Measurements from ENCODE around the gene C1orf35.

C1orf35 gene

DNA sequence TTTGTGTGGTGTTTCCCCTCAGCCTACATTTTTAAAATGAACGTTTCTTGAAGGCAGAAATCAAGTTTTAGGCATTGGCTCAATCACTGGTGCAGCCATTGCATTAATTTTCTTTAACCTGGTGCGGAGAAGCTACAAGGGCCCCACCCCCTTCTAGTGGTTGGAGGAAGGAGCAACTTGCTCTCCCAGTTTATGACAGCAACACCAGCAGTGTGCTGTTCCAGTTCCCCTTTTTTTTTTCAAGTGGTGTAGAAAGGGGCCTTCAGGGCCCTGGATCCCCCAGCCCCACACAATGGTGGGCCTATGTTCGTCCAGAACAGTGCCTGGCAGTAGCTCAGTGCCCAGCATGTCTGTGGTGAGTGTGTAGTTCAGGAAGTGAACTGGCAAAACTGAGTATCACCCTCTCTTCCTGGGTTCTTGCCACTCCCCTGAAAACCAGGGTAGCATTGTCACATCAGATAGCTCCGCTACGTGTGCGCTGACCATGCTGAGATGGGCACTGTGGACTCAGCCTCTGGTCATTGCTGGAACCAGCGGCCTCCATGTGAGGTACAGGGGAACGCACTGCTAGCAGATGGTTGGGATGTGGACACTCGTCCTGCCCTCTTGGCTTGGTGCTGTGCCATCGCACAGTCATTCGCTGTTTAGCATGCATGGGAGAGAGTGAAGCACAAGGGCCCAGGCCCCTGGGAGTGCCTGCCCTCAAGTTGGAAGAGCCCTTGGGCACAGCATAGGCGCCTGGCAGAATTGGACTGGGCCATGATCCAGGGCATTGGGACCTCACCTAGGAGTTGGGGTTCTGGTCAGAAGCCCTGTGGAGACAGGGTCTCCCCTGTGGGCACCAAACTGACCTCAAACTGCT, 13.4 kb downstream of the C1orf35 start:
- Histone ChIP-seq H3K4me3 (ENCODE audit: low read depth in 1 of 5, low read length in 5 of 5) (peak overlapping the region in 3 of 5 donors; percentile 0 to 52 (median 7)), H3K4me1 (ENCODE audit: control insufficient read depth in 5 of 5, insufficient read depth in 5 of 5, low read length in 5 of 5) (peaks cover 34 to 87% (median 85%) of the 10 kb centered on the region in 5 donors), H3K36me3 (ENCODE audit: control insufficient read depth in 5 of 5, insufficient read depth in 5 of 5, low read length in 5 of 5) (peaks cover 0 to 20% (median 14%) of the 10 kb centered on the region in 5 donors), H3K27me3 (ENCODE audit: control insufficient read depth in 5 of 5, insufficient read depth in 4 of 5, low read length in 5 of 5) (no peaks in the 10 kb centered on the region), H3K9ac (ENCODE audit: low read length in 5 of 5) (peak overlapping the region in 1 of 5 donors; percentile 9), H3K27ac (ENCODE audit: low read depth, low read length) (no peak overlapping the region), H3K9me3 (ENCODE audit: control insufficient read depth in 5 of 5, low read length in 5 of 5) (peaks cover 3 to 10% (median 5%) of the 10 kb centered on the region in 5 donors)

DNA sequence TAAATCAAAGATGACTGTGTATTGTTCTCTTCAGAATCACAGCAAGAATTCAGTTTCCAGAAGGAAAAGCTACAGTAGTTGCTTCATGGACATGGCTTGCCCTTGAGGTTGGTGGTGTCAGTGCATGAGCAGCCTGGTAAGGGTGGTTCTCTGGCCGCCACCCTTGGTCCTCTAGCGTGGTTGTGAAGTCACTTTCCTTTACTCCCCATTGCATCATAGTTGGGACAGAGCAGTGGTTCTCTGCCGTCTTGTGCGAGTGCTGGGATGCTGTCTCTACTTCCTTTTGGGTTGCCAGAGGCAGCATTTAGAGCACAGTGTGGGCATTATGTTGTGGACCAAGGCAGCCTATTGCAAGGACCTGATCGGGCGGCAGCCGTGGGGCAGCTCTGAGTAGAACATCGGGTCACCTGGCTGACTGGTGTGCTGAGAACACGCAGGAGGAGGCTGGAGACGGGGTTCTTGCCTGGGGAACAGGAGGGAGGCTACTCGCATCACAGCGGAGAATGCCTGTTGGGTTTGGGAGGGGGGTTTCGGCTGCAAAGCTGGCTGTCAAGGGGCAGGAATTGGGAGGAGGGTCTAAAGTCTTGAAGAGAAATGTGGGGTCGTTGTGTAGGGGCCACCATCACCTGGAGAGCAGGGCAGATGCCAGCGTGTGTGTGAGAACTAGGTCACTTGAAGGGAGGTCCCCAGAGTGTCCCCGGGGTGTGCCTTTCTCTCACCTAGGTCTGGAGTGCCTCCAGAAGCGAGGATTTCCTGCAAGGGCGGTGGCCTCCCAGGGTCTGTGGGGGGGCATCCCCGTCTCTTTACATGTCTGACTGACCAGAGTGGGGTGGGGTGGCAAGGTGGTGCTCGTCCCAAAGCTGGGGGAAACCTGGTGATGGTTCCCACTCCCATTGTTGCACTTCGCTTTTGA, 14.3 kb downstream of the C1orf35 start:
- Histone ChIP-seq H3K27ac (ENCODE audit: low read depth, low read length) (peak overlapping the region; percentile 69), H3K4me3 (ENCODE audit: low read depth in 1 of 5, low read length in 5 of 5) (peak overlapping the region in 2 of 5 donors; percentile 8 to 36), H3K36me3 (ENCODE audit: control insufficient read depth in 5 of 5, insufficient read depth in 5 of 5, low read length in 5 of 5) (peaks cover 0 to 20% (median 11%) of the 10 kb centered on the region in 5 donors)

DNA sequence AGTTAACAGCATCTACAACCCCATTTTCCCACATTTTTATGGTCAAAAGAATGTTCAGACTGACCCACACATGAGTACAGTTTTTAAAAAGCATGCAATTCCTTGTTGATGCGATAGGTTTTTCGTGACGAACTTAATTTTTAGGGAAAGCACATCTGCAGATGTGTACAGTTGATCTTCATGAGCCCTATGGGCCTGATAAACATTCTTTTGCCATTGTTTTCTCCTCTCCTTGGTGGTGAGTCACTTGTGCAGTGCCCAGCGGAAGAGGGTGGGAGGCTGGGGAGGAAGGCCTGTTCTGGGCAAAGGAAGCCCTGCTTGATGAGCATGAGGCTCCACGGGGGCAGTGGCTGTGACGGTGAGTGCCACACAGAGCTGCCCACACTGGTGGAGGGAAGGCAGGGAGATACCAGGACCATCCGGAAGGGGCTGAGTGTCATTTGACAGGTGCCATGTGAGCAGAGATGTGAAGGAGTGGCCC, 15.3 kb downstream of the C1orf35 start:
- H3K27ac ChIP-seq (ENCODE audit: low read depth, low read length) = peak overlapping the region; percentile 97
- H3K4me1 ChIP-seq (ENCODE audit: control insufficient read depth in 5 of 5, insufficient read depth in 5 of 5, low read length in 5 of 5) = peaks cover 38 to 97% (median 95%) of the 10 kb centered on the region in 5 donors
- H3K9ac ChIP-seq (ENCODE audit: low read length in 5 of 5) = peak overlapping the region in 2 of 5 donors; percentile 4 to 38
- peak overlapping the region in 4 of 5 donors; percentile 2 to 36 (median 32) for H3K4me3 ChIP-seq (ENCODE audit: low read depth in 1 of 5, low read length in 5 of 5)
- H3K27me3 ChIP-seq (ENCODE audit: control insufficient read depth in 5 of 5, insufficient read depth in 4 of 5, low read length in 5 of 5) = no peaks in the 10 kb centered on the region
- peaks cover 0 to 15% (median 9%) of the 10 kb centered on the region in 5 donors for H3K36me3 ChIP-seq (ENCODE audit: control insufficient read depth in 5 of 5, insufficient read depth in 5 of 5, low read length in 5 of 5)
- H3K9me3 ChIP-seq (ENCODE audit: control insufficient read depth in 5 of 5, low read length in 5 of 5) = no peaks in the 10 kb centered on the region

More for the DNA sequence above, 14.3 kb downstream of the C1orf35 start:
- Histone ChIP-seq H3K4me1 (ENCODE audit: control insufficient read depth in 5 of 5, insufficient read depth in 5 of 5, low read length in 5 of 5) (peaks cover 38 to 96% (median 94%) of the 10 kb centered on the region in 5 donors), H3K9ac (ENCODE audit: low read length in 5 of 5) (peak overlapping the region in 1 of 5 donors; percentile 9), H3K27me3 (ENCODE audit: control insufficient read depth in 5 of 5, insufficient read depth in 4 of 5, low read length in 5 of 5) (no peaks in the 10 kb centered on the region), H3K9me3 (ENCODE audit: control insufficient read depth in 5 of 5, low read length in 5 of 5) (peaks cover 0 to under 1% (median 0%) of the 10 kb centered on the region in 5 donors)

DNA sequence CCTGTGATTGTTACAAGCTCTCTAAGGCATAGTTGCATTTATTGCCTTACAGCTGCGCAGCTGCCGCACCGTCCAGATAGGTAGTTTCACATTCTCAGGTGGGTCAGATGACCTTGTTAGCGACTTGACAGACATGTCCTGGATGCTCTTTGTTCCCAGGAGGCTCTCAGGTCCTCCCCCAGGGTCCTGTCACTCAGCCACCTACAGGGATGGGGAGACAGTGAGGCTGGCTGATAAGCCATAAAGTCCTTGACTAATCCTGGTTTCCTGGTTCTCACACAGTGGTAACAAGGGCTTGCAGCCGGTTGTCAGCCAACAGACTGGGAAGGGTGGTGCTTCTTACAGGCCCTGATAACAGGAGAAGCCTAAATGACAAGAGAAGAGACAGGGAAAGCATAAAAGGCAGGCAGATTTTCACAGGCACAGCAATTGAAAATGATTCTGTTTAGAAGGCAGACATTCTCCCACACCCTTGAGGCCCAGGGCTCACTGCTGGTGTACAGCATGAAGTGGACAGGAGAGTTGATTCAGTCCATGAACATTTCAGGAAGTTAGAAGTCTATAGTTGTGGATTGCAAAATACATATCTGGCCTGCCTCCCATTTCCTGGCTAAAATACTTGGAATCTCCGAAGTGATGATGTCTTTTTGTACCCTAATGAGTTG, 17.7 kb downstream of the C1orf35 start:
- H3K27me3 ChIP-seq (ENCODE audit: control insufficient read depth in 5 of 5, insufficient read depth in 4 of 5, low read length in 5 of 5) = no peaks in the 10 kb centered on the region
- peaks cover 33 to 87% (median 81%) of the 10 kb centered on the region in 5 donors for H3K4me1 ChIP-seq (ENCODE audit: control insufficient read depth in 5 of 5, insufficient read depth in 5 of 5, low read length in 5 of 5)
- peak overlapping the region; percentile 97 for H3K27ac ChIP-seq (ENCODE audit: low read depth, low read length)
- H3K4me3 ChIP-seq (ENCODE audit: low read depth in 1 of 5, low read length in 5 of 5) = peak overlapping the region; percentile 20 to 100 (median 92)
- no peaks in the 10 kb centered on the region for H3K9me3 ChIP-seq (ENCODE audit: control insufficient read depth in 5 of 5, low read length in 5 of 5)
- peaks cover 0 to 6% (median 5%) of the 10 kb centered on the region in 5 donors for H3K36me3 ChIP-seq (ENCODE audit: control insufficient read depth in 5 of 5, insufficient read depth in 5 of 5, low read length in 5 of 5)
- peak overlapping the region in 4 of 5 donors; percentile 17 to 66 (median 56) for H3K9ac ChIP-seq (ENCODE audit: low read length in 5 of 5)

DNA sequence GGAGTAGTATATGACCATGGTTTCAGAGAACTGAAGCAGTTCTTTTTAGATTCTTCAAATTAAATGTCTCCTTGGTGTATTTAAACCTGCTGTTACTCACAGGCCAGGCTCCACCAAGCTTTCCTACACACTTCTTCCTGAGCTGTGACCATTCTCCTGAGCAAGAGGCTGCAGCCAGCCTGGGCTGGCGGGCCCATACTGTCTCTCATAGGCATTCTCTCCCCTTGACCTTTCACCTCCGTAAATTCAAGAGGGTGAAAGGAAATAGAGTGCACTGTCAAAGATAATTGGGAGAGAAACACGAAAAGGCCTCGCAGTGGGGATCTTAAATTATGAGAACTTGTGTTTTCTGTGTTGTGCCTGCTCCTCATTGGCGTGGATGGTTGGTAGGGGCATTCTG, 18.3 kb downstream of the C1orf35 start:
- Histone ChIP-seq H3K9me3 (ENCODE audit: control insufficient read depth in 5 of 5, low read length in 5 of 5) (no peaks in the 10 kb centered on the region), H3K4me1 (ENCODE audit: control insufficient read depth in 5 of 5, insufficient read depth in 5 of 5, low read length in 5 of 5) (peaks cover 27 to 80% (median 75%) of the 10 kb centered on the region in 5 donors), H3K36me3 (ENCODE audit: control insufficient read depth in 5 of 5, insufficient read depth in 5 of 5, low read length in 5 of 5) (peaks cover 0 to 6% (median 5%) of the 10 kb centered on the region in 5 donors), H3K27me3 (ENCODE audit: control insufficient read depth in 5 of 5, insufficient read depth in 4 of 5, low read length in 5 of 5) (no peaks in the 10 kb centered on the region), H3K9ac (ENCODE audit: low read length in 5 of 5) (peak overlapping the region in 4 of 5 donors; percentile 9 to 66 (median 56)), H3K27ac (ENCODE audit: low read depth, low read length) (peak overlapping the region; percentile 97), H3K4me3 (ENCODE audit: low read depth in 1 of 5, low read length in 5 of 5) (peak overlapping the region; percentile 20 to 100 (median 92))

DNA sequence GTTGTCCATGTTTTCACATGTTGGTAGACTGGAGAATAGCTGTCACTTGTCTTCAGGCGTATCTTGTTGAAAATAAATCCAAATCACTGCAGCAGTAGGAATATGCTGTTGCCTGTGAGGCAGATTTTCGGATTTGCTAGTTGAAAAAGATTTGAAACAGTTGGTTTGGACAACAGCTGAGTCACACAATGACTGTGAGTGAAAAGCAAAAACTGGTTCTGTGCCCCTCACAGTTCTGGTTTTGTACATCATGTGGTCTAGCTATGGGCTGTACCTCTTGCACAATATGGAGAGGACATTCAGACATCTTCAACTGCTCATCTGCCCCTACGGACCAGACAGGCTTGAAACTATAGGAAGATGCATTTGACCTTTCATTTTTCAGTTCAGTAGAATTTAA, 18.8 kb downstream of the C1orf35 start:
- peak overlapping the region; percentile 91 to 100 (median 93) for H3K4me3 ChIP-seq (ENCODE audit: low read depth in 1 of 5, low read length in 5 of 5)
- peaks cover 26 to 76% (median 70%) of the 10 kb centered on the region in 5 donors for H3K4me1 ChIP-seq (ENCODE audit: control insufficient read depth in 5 of 5, insufficient read depth in 5 of 5, low read length in 5 of 5)
- peak overlapping the region; percentile 64 to 99 (median 98) for H3K9ac ChIP-seq (ENCODE audit: low read length in 5 of 5)
- peak overlapping the region; percentile 97 for H3K27ac ChIP-seq (ENCODE audit: low read depth, low read length)
- H3K36me3 ChIP-seq (ENCODE audit: control insufficient read depth in 5 of 5, insufficient read depth in 5 of 5, low read length in 5 of 5) = peaks cover 0 to 6% (median 5%) of the 10 kb centered on the region in 5 donors
- no peaks in the 10 kb centered on the region for H3K27me3 ChIP-seq (ENCODE audit: control insufficient read depth in 5 of 5, insufficient read depth in 4 of 5, low read length in 5 of 5)
- no peaks in the 10 kb centered on the region for H3K9me3 ChIP-seq (ENCODE audit: control insufficient read depth in 5 of 5, low read length in 5 of 5)

DNA sequence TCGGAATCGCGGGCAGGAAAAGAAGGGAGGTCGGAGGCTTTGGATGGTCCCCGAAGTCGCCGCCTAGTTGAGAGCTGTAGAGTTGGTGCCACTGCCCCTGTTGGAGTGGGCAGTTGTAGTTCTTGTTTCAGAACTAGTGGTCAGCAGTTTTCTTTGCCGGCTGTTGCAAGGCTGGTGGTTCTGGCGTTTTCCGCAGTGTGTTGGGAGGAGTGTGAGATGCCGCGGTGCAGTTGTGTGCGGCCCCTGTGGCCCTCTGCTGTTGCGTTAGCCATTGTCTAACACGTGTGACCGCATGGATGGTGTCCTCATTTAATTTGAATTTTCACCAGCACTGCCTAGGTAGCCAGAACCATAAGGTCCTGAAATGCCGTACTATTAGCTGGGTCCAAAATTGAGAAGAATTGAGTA, 19.2 kb downstream of the C1orf35 start:
- H3K27ac ChIP-seq (ENCODE audit: low read depth, low read length) = peak overlapping the region; percentile 97
- no peaks in the 10 kb centered on the region for H3K9me3 ChIP-seq (ENCODE audit: control insufficient read depth in 5 of 5, low read length in 5 of 5)
- peaks cover 0 to 5% (median 4%) of the 10 kb centered on the region in 5 donors for H3K36me3 ChIP-seq (ENCODE audit: control insufficient read depth in 5 of 5, insufficient read depth in 5 of 5, low read length in 5 of 5)
- H3K4me3 ChIP-seq (ENCODE audit: low read depth in 1 of 5, low read length in 5 of 5) = peak overlapping the region; percentile 91 to 100 (median 93)
- H3K27me3 ChIP-seq (ENCODE audit: control insufficient read depth in 5 of 5, insufficient read depth in 4 of 5, low read length in 5 of 5) = no peaks in the 10 kb centered on the region
- H3K9ac ChIP-seq (ENCODE audit: low read length in 5 of 5) = peak overlapping the region; percentile 40 to 99 (median 98)
- H3K4me1 ChIP-seq (ENCODE audit: control insufficient read depth in 5 of 5, insufficient read depth in 5 of 5, low read length in 5 of 5) = peaks cover 25 to 71% (median 65%) of the 10 kb centered on the region in 5 donors

DNA sequence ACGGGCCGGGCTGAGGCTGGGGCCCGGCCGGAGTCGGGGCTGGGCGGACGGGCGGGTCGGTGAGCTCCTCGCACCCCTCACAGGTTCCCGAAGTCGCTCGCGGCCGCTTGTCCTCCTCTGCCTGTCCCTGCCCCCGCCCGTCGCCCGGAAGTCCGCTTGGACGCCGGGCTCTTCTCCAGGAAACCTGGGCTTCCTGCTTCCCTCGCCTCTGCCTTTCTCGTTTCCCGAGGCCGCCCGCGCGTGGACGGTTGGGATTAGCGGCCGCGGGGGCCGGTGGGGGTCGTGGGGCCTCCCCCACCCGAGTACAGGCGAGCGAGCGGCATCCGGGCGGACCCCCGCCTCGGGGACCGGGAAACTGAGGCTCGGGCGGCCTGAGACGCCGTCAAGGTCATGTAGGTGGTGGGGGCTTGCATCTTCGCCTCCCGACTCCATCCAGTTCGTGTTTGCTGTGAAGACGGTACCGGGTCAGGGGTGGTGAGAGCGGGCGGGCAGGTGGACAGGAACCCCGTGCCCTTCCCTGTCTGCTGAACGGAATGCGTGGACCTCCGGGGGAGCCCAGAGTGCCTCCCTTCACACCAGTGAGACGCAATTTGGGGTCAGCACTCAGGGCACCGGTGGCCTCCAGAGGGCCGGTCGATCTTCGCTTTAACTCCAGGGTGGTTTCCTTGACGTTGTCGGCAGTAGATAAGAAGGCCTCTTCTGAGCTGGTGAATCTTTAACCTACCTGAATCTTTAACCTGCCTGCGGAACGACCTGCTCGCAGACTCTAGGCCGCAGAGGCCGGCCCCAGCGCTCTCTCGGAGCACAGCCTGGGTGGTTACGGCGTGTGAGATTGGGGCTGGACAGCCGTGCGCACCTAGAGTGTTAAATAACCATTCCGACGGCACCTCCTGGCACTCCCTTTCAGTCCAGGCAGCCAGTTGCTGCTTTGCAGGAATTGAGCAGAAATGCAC, 19.9 kb downstream of the C1orf35 start:
- Histone ChIP-seq H3K9ac (ENCODE audit: low read length in 5 of 5) (peak overlapping the region; percentile 40 to 99 (median 98)), H3K27ac (ENCODE audit: low read depth, low read length) (peak overlapping the region; percentile 97), H3K4me1 (ENCODE audit: control insufficient read depth in 5 of 5, insufficient read depth in 5 of 5, low read length in 5 of 5) (peaks cover 20 to 64% (median 59%) of the 10 kb centered on the region in 5 donors), H3K27me3 (ENCODE audit: control insufficient read depth in 5 of 5, insufficient read depth in 4 of 5, low read length in 5 of 5) (no peaks in the 10 kb centered on the region), H3K9me3 (ENCODE audit: control insufficient read depth in 5 of 5, low read length in 5 of 5) (no peaks in the 10 kb centered on the region), H3K36me3 (ENCODE audit: control insufficient read depth in 5 of 5, insufficient read depth in 5 of 5, low read length in 5 of 5) (no peaks in the 10 kb centered on the region), H3K4me3 (ENCODE audit: low read depth in 1 of 5, low read length in 5 of 5) (peak overlapping the region; percentile 91 to 100 (median 93))

Data from subcutaneous abdominal adipose tissue (tissue), 5 donors.